ENCODE results near the gene CYREN. TPM values are rescaled to one million over a fixed set of nuclear protein-coding genes. Genes with fewer than 3 reads are reported as not detected.

Gene CYREN
- total and polyA plus RNA-seq, 2 donors from 2014 or later, result 39.4 to 89.3 TPM

DNA sequence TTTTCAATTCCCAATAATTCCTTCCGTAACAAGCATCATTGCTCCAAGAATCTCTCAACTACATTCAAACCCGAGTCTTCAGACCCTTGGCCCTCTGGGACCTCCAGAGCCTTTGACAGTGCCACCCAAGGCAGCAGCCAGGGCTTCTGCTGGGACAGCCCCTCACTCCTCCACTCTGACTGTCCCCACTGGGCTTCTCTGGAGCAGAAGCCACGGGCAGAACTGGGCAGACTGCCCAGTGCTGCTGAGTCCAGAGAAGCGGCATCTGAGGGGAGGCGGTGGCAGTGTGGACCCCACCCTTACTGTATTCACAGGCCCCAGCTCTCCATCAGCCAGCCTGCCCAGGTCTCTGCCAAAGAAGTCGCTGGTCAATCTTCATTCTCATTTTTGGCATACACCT lies 8.8 kb downstream of the CYREN start:
- H3K36me3 ChIP-seq (ENCODE audit: control insufficient read depth in 2 of 3, insufficient read depth in 3 of 3, low read length in 3 of 3), result peaks cover 0 to 17% (median 13%) of the 10 kb centered on the region in 3 donors
- no peak overlapping the region for H3K4me3 ChIP-seq (ENCODE audit: low read length in 3 of 3)
- TF ChIP-seq, protein P1, sequence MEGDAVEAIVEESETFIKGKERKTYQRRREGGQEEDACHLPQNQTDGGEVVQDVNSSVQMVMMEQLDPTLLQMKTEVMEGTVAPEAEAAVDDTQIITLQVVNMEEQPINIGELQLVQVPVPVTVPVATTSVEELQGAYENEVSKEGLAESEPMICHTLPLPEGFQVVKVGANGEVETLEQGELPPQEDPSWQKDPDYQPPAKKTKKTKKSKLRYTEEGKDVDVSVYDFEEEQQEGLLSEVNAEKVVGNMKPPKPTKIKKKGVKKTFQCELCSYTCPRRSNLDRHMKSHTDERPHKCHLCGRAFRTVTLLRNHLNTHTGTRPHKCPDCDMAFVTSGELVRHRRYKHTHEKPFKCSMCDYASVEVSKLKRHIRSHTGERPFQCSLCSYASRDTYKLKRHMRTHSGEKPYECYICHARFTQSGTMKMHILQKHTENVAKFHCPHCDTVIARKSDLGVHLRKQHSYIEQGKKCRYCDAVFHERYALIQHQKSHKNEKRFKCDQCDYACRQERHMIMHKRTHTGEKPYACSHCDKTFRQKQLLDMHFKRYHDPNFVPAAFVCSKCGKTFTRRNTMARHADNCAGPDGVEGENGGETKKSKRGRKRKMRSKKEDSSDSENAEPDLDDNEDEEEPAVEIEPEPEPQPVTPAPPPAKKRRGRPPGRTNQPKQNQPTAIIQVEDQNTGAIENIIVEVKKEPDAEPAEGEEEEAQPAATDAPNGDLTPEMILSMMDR (IDR thresholded peaks at IDR 0.05; ENCODE audit: borderline replicate concordance, extremely low read depth, insufficient read depth), result no peak
- H3K4me1 ChIP-seq (ENCODE audit: control insufficient read depth in 2 of 3, insufficient read depth in 2 of 3, low read depth in 1 of 3, low read length in 3 of 3), result peaks cover 5 to 52% (median 34%) of the 10 kb centered on the region in 3 donors
- no peaks in the 10 kb centered on the region for H3K27me3 ChIP-seq (ENCODE audit: control insufficient read depth, insufficient read depth, low read length)
- no peak for DNase-seq
- peak overlapping the region; percentile 5 to 87 for H3K27ac ChIP-seq (ENCODE audit: low read depth in 2 of 2, low read length in 2 of 2)
- H3K9me3 ChIP-seq (ENCODE audit: control insufficient read depth in 2 of 3, insufficient read depth in 1 of 3, low read length in 3 of 3), result peaks cover 0 to 2% (median 0%) of the 10 kb centered on the region in 3 donors
- H3K9ac ChIP-seq (ENCODE audit: low read length in 3 of 3), result no peak overlapping the region
- FAIRE-seq, result no peak
- intact Hi-C loops (cut with DNase I), result no loop called here

DNA sequence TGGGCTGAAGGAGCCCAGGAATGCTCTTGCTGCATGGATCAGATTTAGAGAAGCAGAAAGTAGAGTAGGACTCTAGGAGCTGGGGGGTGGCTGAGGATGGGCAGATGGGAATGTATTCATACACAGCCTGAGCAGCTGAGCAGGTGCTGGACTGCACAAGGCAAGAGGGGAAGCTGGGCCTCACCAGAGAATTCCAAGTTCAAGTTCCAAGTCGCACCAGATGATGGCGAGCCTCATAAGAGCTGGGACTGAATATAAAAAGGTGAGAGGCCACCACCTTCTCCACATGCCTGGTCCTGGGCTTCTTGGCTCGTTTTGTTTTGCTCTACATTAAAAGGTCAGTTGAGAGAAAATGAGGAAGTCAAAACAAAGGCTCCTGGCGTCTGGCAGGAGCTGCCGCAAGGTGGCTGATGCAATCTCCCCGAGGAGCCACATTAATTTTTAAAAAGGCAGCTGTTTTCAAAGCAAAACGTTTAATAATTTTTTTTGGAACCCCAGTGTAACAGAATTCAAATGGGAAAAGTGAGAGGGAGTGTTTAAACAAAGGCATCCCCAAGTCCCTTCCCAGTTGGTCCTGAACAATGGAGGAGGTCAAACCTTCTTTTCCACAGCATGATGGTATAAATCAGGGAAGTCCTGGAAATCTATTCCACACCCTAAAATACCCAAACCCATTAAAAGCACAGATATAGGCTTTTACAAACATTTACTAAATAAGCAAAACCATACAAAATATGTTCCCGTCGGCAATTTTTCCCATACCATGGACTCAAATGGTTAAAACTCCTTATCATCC lies 9.5 kb downstream of the CYREN start:
- Histone ChIP-seq H3K4me3 (ENCODE audit: low read length in 3 of 3) (no peak overlapping the region), H3K9ac (ENCODE audit: low read length in 3 of 3) (peak overlapping the region in 1 of 3 donors; percentile 26), H3K27ac (ENCODE audit: low read depth in 2 of 2, low read length in 2 of 2) (peak overlapping the region; percentile 73 to 87), H3K27me3 (ENCODE audit: control insufficient read depth, insufficient read depth, low read length) (no peaks in the 10 kb centered on the region), H3K9me3 (ENCODE audit: control insufficient read depth in 2 of 3, insufficient read depth in 1 of 3, low read length in 3 of 3) (peaks cover 0 to 5% (median 0%) of the 10 kb centered on the region in 3 donors), H3K36me3 (ENCODE audit: control insufficient read depth in 2 of 3, insufficient read depth in 3 of 3, low read length in 3 of 3) (peaks cover 0 to 14% (median 8%) of the 10 kb centered on the region in 3 donors), H3K4me1 (ENCODE audit: control insufficient read depth in 2 of 3, insufficient read depth in 2 of 3, low read depth in 1 of 3, low read length in 3 of 3) (peaks cover 5 to 51% (median 33%) of the 10 kb centered on the region in 3 donors)
- no peak for FAIRE-seq
- TF ChIP-seq, protein P1 (IDR thresholded peaks at IDR 0.05; ENCODE audit: borderline replicate concordance, extremely low read depth, insufficient read depth), result no peak
- DNase-seq, result peak in 2 of 5 donors; percentile 22 to 44
- intact Hi-C loops (cut with DNase I), result no loop called here

DNA sequence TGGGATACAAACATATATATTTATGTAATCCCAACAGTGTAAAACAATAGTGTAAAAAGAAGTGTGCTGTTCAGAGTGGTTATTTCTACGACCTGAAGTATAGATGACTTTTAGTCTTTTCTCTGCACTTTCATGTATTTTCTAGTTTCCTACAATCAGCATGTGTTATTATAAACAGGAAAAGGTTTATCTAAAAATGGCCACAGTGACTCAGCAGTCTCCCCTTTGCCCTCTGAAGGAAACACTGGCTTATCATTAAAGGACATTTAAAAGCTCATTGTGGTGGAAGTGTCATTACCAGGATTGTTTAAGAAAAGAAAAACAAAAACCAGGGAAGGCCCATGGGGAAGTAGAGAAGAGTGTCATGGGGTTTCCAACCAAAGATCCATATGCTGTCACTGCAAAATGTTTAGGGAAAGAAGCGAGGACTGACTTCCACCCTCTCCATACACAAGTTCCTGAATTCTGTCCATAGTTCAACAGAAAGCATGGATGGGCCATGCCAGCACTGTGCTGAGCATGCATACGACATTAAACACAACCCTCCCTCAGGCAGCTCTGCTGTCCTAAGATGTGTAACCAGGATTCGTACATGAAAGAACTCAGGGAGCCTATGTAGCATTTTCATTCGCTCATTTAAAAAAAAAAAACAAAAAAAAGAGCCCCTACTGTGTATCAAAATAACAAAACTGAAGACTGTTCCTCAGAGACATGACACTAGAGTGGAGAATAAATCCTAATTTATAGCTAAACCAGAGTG lies 10.2 kb downstream of the CYREN start:
- Histone ChIP-seq H3K36me3 (ENCODE audit: control insufficient read depth in 2 of 3, insufficient read depth in 3 of 3, low read length in 3 of 3) (peaks cover 0 to 9% (median 3%) of the 10 kb centered on the region in 3 donors), H3K9me3 (ENCODE audit: control insufficient read depth in 2 of 3, insufficient read depth in 1 of 3, low read length in 3 of 3) (peaks cover 0 to 11% (median 0%) of the 10 kb centered on the region in 3 donors), H3K27me3 (ENCODE audit: control insufficient read depth, insufficient read depth, low read length) (no peaks in the 10 kb centered on the region), H3K4me3 (ENCODE audit: low read length in 3 of 3) (peak overlapping the region in 2 of 3 donors; percentile 14 to 35), H3K4me1 (ENCODE audit: control insufficient read depth in 2 of 3, insufficient read depth in 2 of 3, low read depth in 1 of 3, low read length in 3 of 3) (peaks cover 5 to 47% (median 27%) of the 10 kb centered on the region in 3 donors), H3K9ac (ENCODE audit: low read length in 3 of 3) (peak overlapping the region in 1 of 3 donors; percentile 26), H3K27ac (ENCODE audit: low read depth in 2 of 2, low read length in 2 of 2) (peak overlapping the region; percentile 73 to 87)
- DNase-seq (peak in 1 of 5 donors; percentile 53), FAIRE-seq (peak; percentile 32)
- intact Hi-C loops (cut with DNase I), result no loop called here
- TF ChIP-seq, protein P1 (IDR thresholded peaks at IDR 0.05; ENCODE audit: borderline replicate concordance, extremely low read depth, insufficient read depth), result no peak

Data from kidney (tissue), 14 donors.